ENCODE measurements around the gene FRS3.

GRCh38 chr6:41721414-41721813, 58.3 kb downstream of the FRS3 start:
- TF ChIP-seq CTCF (IDR thresholded peaks at IDR 0.05; ENCODE audit: low read depth, low read length) (no peak), POLR2A (IDR thresholded peaks at IDR 0.05; ENCODE audit: extremely low read depth, insufficient read length) (no peak), MAX (IDR thresholded peaks at IDR 0.05; ENCODE audit: low read depth, low read length) (no peak), MYC (IDR thresholded peaks at IDR 0.05; ENCODE audit: low read depth, low read length) (no peak)
